ENCODE measurements around the gene PNPLA6.

The PNPLA6 gene

GRCh38 chr19:7578127-7578526, 42.6 kb downstream of the PNPLA6 start:
- Histone ChIP-seq H2AFZ (ENCODE audit: low read depth, low read length) (no peak overlapping the region), H3K36me3 (replicated peaks; ENCODE audit: low read depth, low read length) (no peaks in the 10 kb centered on the region), H3K4me2 (ENCODE audit: low read length) (no peak overlapping the region), H3K4me1 (ENCODE audit: low read length) (no peaks in the 10 kb centered on the region), H3K79me2 (ENCODE audit: low read length) (no peaks in the 10 kb centered on the region), H3K27ac (ENCODE audit: low read length) (no peak overlapping the region), H3K27me3 (ENCODE audit: low read depth, low read length) (no peaks in the 10 kb centered on the region; the same call in 1 of the 2 replicates), H3K4me3 (ENCODE audit: low read length) (no peak overlapping the region), H3K9ac (ENCODE audit: low read length) (no peak overlapping the region), H3K9me3 (ENCODE audit: insufficient read depth, low read length) (no peaks in the 10 kb centered on the region), H4K20me1 (ENCODE audit: insufficient read depth, low read length) (no peaks in the 10 kb centered on the region)
- no peak for TF ChIP-seq CTCF (IDR thresholded peaks at IDR 0.05; ENCODE audit: low read depth, low read length)
- TF ChIP-seq EZH2phosphoT487 (IDR thresholded peaks at IDR 0.05; ENCODE audit: low read depth): no peak

- Histone ChIP-seq H3K27ac (ENCODE audit: low read length) (no peak overlapping the region), H3K27me3 (ENCODE audit: low read depth, low read length) (no peaks in the 10 kb centered on the region; the same call in 1 of the 2 replicates), H4K20me1 (ENCODE audit: insufficient read depth, low read length) (no peaks in the 10 kb centered on the region), H3K36me3 (replicated peaks; ENCODE audit: low read depth, low read length) (no peaks in the 10 kb centered on the region), H3K9ac (ENCODE audit: low read length) (no peak overlapping the region), H3K4me1 (ENCODE audit: low read length) (no peaks in the 10 kb centered on the region), H2AFZ (ENCODE audit: low read depth, low read length) (no peak overlapping the region), H3K9me3 (ENCODE audit: insufficient read depth, low read length) (no peaks in the 10 kb centered on the region), H3K4me3 (ENCODE audit: low read length) (no peak overlapping the region), H3K4me2 (ENCODE audit: low read length) (no peak overlapping the region), H3K79me2 (ENCODE audit: low read length) (no peaks in the 10 kb centered on the region)
- no peak for TF ChIP-seq CTCF (IDR thresholded peaks at IDR 0.05; ENCODE audit: low read depth, low read length)
Measured at GRCh38 chr19:7579182-7579581, 43.7 kb downstream of the PNPLA6 start.

GRCh38 chr19:7582446-7582845, 46.9 kb downstream of the PNPLA6 start:
- Histone ChIP-seq H3K36me3 (replicated peaks; ENCODE audit: low read depth, low read length) (no peaks in the 10 kb centered on the region), H2AFZ (ENCODE audit: low read depth, low read length) (no peak overlapping the region), H3K4me2 (ENCODE audit: low read length) (no peak overlapping the region), H3K4me3 (ENCODE audit: low read length) (no peak overlapping the region), H3K27ac (ENCODE audit: low read length) (no peak overlapping the region), H3K9ac (ENCODE audit: low read length) (no peak overlapping the region), H4K20me1 (ENCODE audit: insufficient read depth, low read length) (no peaks in the 10 kb centered on the region), H3K27me3 (ENCODE audit: low read depth, low read length) (no peaks in the 10 kb centered on the region; the same call in 1 of the 2 replicates), H3K9me3 (ENCODE audit: insufficient read depth, low read length) (no peaks in the 10 kb centered on the region), H3K4me1 (ENCODE audit: low read length) (no peaks in the 10 kb centered on the region), H3K79me2 (ENCODE audit: low read length) (no peaks in the 10 kb centered on the region)
- TF ChIP-seq EZH2phosphoT487 (IDR thresholded peaks at IDR 0.05; ENCODE audit: low read depth): no peak
- no peak for TF ChIP-seq CTCF (IDR thresholded peaks at IDR 0.05; ENCODE audit: low read depth, low read length)

GRCh38 chr19:7589822-7590221, 54.3 kb downstream of the PNPLA6 start:
- Histone ChIP-seq H3K9ac (ENCODE audit: low read length) (no peak overlapping the region), H3K4me1 (ENCODE audit: low read length) (no peaks in the 10 kb centered on the region), H3K9me3 (ENCODE audit: insufficient read depth, low read length) (no peaks in the 10 kb centered on the region), H3K4me3 (ENCODE audit: low read length) (no peak overlapping the region), H4K20me1 (ENCODE audit: insufficient read depth, low read length) (no peaks in the 10 kb centered on the region), H2AFZ (ENCODE audit: low read depth, low read length) (no peak overlapping the region), H3K79me2 (ENCODE audit: low read length) (no peaks in the 10 kb centered on the region), H3K4me2 (ENCODE audit: low read length) (no peak overlapping the region), H3K27me3 (ENCODE audit: low read depth, low read length) (no peaks in the 10 kb centered on the region), H3K27ac (ENCODE audit: low read length) (no peak overlapping the region), H3K36me3 (replicated peaks; ENCODE audit: low read depth, low read length) (no peaks in the 10 kb centered on the region)
- TF ChIP-seq EZH2phosphoT487 (IDR thresholded peaks at IDR 0.05; ENCODE audit: low read depth): no peak
- TF ChIP-seq CTCF (IDR thresholded peaks at IDR 0.05; ENCODE audit: low read depth, low read length): no peak
